ENCODE data around the gene DDX42. TPM values are rescaled to one million over a fixed set of nuclear protein-coding genes. Genes with fewer than 3 reads are reported as not detected.

The DDX42 gene
- total and polyA plus RNA-seq, 2 donors from 2014 or later: 38.6 to 104 TPM

- FAIRE-seq (no peak), DNase-seq (no peak)
- intact Hi-C loops (cut with DNase I): no loop called here
- Histone ChIP-seq H3K9me3 (ENCODE audit: control insufficient read depth in 2 of 3, insufficient read depth in 1 of 3, low read length in 3 of 3) (no peaks in the 10 kb centered on the region), H3K4me3 (ENCODE audit: low read length in 3 of 3) (no peak overlapping the region), H3K4me1 (ENCODE audit: control insufficient read depth in 2 of 3, insufficient read depth in 2 of 3, low read depth in 1 of 3, low read length in 3 of 3) (peaks cover 0 to 2% (median 0%) of the 10 kb centered on the region in 3 donors), H3K36me3 (ENCODE audit: control insufficient read depth in 2 of 3, insufficient read depth in 3 of 3, low read length in 3 of 3) (peaks cover 5 to 26% (median 11%) of the 10 kb centered on the region in 3 donors), H3K27ac (ENCODE audit: low read depth in 2 of 2, low read length in 2 of 2) (no peak overlapping the region), H3K27me3 (ENCODE audit: control insufficient read depth, insufficient read depth, low read length) (no peaks in the 10 kb centered on the region), H3K9ac (ENCODE audit: low read length in 3 of 3) (no peak overlapping the region)
- TF ChIP-seq CTCF (IDR thresholded peaks at IDR 0.05; ENCODE audit: borderline replicate concordance, extremely low read depth, insufficient read depth): no peak
These were observed 12.1 kb downstream of the DDX42 start for GRCh38 chr17:63786117-63786516.

DNA sequence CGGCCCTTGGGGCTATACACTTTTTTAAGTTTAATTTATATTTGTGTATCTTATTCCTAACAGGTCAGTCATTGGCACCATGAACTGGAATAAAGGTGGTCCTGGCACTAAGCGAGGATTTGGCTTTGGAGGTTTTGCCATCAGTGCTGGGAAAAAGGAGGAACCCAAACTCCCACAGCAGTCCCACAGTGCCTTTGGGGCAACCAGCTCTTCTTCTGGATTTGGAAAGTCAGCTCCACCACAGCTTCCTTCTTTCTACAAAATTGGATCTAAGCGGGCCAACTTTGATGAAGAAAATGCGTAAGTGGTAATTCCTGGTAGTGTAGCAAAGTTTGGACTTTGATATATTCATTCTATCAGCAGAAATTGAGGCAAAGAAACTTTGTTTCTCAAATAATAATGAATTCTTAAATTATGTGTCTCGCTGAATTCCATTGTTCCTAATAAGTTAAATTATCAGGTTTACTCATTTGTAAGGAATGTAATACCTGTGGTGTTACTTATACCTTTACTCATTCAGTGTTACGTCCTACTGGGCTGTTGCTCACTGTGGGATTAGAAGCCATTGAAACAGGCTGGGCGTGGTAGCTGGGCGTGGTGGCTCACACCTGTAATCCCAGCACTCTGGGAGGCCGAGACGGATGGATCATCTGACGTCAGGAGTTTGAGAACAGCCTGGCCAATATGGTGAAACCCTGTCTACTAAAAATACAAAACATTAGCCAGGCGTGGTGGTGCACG is 13.2 kb downstream of the DDX42 start:
- no peak overlapping the region for H3K9ac ChIP-seq (ENCODE audit: low read length in 3 of 3)
- H3K36me3 ChIP-seq (ENCODE audit: control insufficient read depth in 2 of 3, insufficient read depth in 3 of 3, low read length in 3 of 3): peaks cover 5 to 26% (median 11%) of the 10 kb centered on the region in 3 donors
- DNase-seq (no peak), FAIRE-seq (no peak)
- no peak overlapping the region for H3K27ac ChIP-seq (ENCODE audit: low read depth in 2 of 2, low read length in 2 of 2)
- H3K9me3 ChIP-seq (ENCODE audit: control insufficient read depth in 2 of 3, insufficient read depth in 1 of 3, low read length in 3 of 3): no peaks in the 10 kb centered on the region
- no peak overlapping the region for H3K4me3 ChIP-seq (ENCODE audit: low read length in 3 of 3)
- no peak for TF ChIP-seq CTCF (IDR thresholded peaks at IDR 0.05; ENCODE audit: borderline replicate concordance, extremely low read depth, insufficient read depth)
- peaks cover 0 to under 1% (median 0%) of the 10 kb centered on the region in 3 donors for H3K4me1 ChIP-seq (ENCODE audit: control insufficient read depth in 2 of 3, insufficient read depth in 2 of 3, low read depth in 1 of 3, low read length in 3 of 3)
- intact Hi-C loops (cut with DNase I): no loop called here
- H3K27me3 ChIP-seq (ENCODE audit: control insufficient read depth, insufficient read depth, low read length): no peaks in the 10 kb centered on the region

- no peak for DNase-seq
- Histone ChIP-seq H3K4me1 (ENCODE audit: control insufficient read depth in 2 of 3, insufficient read depth in 2 of 3, low read depth in 1 of 3, low read length in 3 of 3) (no peaks in the 10 kb centered on the region), H3K9me3 (ENCODE audit: control insufficient read depth in 2 of 3, insufficient read depth in 1 of 3, low read length in 3 of 3) (no peaks in the 10 kb centered on the region), H3K27me3 (ENCODE audit: control insufficient read depth, insufficient read depth, low read length) (no peaks in the 10 kb centered on the region), H3K36me3 (ENCODE audit: control insufficient read depth in 2 of 3, insufficient read depth in 3 of 3, low read length in 3 of 3) (peaks cover 11 to 35% (median 16%) of the 10 kb centered on the region in 3 donors), H3K27ac (ENCODE audit: low read depth in 2 of 2, low read length in 2 of 2) (no peak overlapping the region), H3K4me3 (ENCODE audit: low read length in 3 of 3) (no peak overlapping the region), H3K9ac (ENCODE audit: low read length in 3 of 3) (no peak overlapping the region)
- no peak for FAIRE-seq
- intact Hi-C loops (cut with DNase I): no loop called here
- no peak for TF ChIP-seq CTCF (IDR thresholded peaks at IDR 0.05; ENCODE audit: borderline replicate concordance, extremely low read depth, insufficient read depth)
These were observed 16.1 kb downstream of the DDX42 start for GRCh38 chr17:63790057-63790456.

All from kidney (tissue), 14 donors.